A204.1 (cell line): Measurements from ENCODE around the gene SPEG.

Experiments
- FAIRE-seq: peaks from 2 replicates; lab custom pipeline; 2012; peaks lifted over from hg19 to GRCh38; lab: Jason Lieb, UNC

Gene SPEG

DNA sequence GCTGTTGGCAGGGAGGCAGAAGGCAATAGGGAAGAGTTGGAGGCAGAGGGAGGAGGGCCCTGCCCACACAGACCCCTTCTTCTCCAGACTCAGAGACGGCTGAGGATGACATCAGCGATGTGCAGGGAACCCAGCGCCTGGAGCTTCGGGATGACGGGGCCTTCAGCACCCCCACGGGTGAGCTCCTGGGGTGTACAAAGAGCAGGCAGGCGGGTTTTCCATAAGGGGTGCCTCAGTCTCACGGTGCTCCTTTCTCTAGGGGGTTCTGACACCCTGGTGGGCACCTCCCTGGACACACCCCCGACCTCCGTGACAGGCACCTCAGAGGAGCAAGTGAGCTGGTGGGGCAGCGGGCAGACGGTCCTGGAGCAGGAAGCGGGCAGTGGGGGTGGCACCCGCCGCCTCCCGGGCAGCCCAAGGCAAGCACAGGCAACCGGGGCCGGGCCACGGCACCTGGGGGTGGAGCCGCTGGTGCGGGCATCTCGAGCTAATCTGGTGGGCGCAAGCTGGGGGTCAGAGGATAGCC lies 10.0 kb downstream of the SPEG start:
- no peak for FAIRE-seq

DNA sequence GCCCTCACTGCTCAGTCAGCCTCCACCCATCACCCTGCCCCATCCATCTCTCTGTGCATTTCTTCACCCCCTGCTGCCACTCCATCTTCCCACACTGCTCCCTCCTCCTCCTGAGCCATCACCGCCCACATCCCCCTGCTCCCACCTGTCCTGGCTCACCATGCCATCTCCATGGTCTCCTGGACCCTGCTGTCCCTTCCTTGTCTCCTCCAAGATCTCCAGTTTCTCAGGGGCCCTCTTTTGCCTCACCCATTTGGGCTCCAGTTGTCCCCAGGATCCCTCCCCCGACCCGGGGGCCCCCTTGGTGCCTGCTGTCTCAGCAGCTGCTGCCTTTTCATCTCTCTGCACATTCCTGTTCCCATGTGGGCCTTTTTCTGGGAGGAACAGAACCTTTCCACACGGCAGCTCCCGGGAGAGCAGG lies 10.6 kb downstream of the SPEG start:
- FAIRE-seq, result no peak

DNA sequence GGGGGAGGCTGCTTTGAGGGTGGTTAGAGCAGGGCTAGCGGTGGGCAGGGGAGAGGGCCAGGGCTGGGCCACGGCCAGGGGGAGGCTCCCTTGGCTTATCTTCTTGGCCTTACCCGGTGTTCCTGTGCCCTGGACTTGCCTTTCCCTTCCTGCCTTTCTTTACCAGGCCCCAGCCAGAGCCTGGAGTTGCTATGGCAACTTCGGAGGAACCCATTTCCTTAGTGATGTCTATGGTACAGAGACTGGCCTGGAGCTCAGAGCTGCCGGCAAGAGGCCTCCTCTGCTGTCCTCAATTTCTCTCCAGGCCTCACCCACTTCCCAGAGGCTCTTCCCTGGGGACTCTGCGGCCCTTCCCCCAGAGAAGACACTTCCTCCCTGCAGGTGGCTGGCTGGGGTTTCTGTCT lies 11.5 kb downstream of the SPEG start:
- no peak for FAIRE-seq

DNA sequence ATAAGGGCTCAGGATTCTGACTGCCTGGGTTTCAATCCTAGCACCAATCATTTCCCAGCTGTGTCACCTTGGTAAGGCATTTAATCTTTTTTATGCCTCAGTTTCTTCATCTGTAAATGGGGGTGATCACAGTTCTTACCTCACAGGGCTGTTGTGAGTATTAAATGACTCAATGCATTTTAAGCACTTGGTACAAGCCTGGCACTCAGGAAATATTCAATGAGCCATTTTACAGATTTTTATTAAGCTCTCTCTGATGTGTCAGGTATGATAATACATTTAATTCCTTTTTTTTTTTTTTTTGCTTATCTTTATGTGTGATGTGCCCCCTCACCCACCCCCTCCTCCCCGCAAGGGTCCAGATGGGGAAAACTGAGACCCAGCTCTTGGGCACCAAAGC lies 12.0 kb downstream of the SPEG start:
- no peak for FAIRE-seq

DNA sequence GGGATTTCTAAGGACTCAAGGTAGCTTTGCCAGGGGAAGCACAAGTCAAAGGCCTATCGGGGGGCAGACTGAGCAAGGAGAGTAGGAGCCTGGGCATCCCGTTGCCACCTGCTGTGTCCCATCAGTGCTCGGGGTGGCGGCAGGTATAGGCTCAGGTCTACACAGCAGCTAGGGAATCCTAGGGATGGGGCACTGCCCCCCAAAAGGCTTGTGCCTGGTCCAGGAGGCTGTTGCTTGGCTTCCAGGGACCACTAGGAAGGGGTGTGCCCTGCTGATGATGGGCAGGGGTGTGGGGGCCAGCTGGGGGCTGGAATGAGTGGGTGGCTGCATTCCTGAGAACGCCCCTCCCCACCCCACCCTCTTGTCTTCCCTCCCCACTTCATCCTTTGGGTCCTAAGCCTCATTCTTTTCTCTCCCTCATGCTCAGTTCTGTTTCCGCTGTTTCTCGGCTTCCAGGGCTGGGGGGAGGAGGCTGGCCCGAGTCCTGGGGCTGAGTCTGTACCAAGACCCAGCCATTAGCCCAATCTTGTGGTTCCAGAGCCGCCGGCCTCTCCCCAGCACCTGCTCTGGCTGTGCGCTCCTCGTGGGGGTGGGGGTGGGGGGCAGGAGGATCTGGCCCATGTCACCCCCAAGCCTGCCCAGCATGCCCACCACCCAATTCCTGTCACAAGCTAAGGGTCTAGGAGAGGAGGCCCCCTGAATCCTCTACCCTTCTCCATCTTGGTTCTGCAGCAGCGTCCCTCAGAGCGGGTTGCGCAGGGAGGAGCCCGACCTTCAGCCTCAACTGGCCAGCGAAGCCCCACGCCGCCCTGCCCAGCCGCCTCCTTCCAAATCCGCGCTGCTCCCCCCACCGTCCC lies 12.8 kb downstream of the SPEG start:
- no peak for FAIRE-seq

DNA sequence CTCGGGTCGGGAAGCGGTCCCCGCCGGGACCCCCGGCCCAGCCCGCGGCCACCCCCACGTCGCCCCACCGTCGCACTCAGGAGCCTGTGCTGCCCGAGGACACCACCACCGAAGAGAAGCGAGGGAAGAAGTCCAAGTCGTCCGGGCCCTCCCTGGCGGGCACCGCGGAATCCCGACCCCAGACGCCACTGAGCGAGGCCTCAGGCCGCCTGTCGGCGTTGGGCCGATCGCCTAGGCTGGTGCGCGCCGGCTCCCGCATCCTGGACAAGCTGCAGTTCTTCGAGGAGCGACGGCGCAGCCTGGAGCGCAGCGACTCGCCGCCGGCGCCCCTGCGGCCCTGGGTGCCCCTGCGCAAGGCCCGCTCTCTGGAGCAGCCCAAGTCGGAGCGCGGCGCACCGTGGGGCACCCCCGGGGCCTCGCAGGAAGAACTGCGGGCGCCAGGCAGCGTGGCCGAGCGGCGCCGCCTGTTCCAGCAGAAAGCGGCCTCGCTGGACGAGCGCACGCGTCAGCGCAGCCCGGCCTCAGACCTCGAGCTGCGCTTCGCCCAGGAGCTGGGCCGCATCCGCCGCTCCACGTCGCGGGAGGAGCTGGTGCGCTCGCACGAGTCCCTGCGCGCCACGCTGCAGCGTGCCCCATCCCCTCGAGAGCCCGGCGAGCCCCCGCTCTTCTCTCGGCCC lies 13.6 kb downstream of the SPEG start:
- no peak for FAIRE-seq

DNA sequence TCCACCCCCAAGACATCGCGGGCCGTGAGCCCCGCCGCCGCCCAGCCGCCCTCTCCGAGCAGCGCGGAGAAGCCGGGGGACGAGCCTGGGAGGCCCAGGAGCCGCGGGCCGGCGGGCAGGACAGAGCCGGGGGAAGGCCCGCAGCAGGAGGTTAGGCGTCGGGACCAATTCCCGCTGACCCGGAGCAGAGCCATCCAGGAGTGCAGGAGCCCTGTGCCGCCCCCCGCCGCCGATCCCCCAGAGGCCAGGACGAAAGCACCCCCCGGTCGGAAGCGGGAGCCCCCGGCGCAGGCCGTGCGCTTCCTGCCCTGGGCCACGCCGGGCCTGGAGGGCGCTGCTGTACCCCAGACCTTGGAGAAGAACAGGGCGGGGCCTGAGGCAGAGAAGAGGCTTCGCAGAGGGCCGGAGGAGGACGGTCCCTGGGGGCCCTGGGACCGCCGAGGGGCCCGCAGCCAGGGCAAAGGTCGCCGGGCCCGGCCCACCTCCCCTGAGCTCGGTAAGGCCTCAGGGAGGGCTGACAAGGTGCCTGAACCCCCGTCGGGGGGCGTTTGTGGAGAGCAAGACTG lies 14.2 kb downstream of the SPEG start:
- no peak for FAIRE-seq

DNA sequence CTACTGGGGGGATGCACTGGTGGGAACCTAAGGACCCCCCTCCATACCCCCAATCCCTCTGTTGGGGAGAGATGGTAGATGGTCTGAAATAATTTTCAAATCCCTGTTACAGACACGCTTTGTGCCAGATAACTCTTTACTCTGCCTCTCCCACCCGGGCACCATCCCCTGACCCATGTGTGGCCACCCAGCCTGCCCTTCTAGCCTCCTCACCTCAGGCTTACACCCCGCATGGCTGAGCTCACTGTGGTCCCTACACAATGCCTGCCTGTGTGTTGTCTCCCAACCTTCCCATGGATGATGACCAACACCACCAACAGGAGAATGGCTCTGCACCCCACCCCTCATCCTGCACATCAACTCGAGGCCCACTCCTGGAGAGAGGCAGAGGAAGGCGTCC lies 15.0 kb downstream of the SPEG start:
- no peak for FAIRE-seq

DNA sequence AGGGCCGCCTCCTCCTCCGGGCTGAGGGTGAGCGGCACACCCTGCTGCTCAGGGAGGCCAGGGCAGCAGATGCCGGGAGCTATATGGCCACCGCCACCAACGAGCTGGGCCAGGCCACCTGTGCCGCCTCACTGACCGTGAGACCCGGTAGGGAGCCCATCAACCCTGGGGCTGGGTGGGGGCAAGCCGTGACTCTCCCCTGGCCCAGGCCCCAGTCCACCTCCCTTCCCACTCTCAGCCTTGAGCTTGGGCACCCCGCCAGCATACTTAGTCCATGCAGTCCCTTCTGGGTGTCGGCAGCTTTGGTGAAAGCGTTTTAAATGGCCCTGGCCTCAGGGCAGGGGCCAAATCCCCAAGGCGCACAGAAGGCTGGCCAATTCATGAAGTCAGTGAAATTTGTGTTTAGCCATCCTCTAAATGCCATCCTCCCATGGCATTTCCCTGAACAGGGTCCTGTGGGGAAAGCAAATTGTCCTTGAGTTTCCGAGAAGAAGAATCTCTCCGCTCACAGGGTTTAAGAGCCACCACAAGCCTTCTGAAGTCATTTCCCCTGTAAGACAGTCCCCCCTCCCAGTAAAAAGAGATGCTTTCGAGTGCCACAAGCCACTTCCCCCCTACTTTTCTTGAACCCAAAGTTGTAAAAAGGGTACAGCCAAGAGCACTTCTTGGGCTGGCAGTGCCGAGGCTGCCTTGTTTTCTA lies 17.2 kb downstream of the SPEG start:
- FAIRE-seq, result no peak

DNA sequence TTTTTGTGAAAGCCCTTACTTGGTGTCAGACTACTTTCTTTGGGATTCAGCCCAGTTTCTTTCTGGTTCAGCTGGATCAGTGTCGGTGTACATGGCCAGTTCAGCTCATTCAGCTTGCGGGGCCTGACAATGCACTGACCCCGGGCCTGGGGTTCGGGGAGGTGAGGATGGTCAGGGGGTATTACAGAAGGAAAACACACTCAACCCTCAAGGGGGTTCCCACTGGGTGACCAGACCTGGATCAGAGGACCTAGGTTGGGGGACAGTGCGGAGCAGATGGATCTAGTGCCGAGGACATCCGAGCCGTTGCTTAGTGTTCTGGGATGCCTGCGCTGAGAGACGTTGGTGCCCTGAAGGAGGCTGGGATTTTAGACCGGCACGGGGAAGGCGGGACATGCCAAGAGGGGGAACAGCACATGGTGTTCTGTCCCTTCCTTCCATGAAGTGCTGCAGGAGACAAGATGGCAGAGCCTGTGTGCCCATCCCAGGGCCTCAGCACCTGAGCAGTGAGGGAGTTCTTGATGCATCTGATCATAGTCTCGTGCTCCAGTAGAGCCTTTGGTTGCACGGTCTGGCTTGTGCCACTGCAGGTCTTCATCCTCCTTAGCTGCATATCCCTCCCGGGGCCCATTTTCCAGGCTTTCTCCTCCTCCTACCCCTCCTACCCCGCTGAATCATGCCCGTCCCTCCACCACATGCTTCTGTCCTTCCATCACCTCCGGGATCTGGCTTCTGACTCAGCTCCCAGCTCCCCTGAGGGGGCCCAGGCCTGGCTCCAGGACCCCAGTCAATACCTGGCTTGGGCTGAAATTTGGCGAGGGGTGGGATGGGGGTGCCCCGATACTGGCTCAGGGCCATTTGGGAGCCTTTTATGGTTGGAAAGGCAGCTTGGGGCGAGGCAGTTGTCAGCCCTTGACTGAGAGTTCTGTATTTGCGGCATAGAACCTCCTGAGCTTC lies 18.0 kb downstream of the SPEG start:
- no peak for FAIRE-seq

DNA sequence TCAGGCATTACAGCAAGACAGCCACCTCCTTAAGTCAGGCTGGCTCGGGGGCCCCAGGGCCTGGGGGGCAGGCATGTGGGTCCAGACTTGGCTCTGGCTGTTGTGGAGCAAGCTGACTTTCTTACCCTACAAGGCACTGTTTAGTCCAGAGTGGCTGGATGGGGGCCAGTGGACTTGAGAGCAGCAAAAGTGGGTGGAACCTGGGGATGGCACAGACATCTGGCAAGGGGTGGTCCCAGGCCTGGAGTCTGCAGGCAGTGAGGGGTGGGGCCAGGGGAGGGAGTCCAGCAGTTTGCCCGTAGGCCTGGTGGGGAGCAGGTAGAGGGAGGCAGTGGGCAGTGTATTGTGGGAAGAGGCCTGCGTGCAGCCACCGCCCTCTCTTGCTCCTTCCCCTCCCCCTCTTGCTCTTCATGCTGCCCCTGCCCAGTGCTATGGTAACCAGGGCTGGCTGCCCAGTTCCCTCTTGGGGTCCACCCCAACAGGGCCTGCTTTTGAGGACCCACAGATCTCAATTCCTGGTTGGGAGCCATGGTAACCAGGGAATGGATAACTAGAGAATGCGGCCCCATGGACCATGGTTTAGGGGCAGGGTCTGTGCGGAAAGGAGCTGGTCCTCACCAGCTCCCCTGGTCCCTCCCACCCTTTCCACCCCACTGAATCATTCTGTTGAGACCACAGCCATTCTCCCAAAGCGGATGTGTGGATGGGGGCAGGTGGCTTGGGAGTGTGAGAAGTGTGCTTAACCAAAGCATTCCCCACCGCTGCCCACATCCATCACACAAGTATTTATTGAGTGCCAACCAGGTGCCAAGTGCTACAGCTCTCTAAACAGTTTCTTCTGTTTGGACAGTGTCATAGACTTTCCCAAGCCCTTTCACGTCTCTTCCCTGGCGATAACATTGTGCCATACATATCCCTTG lies 19.3 kb downstream of the SPEG start:
- FAIRE-seq, result no peak

DNA sequence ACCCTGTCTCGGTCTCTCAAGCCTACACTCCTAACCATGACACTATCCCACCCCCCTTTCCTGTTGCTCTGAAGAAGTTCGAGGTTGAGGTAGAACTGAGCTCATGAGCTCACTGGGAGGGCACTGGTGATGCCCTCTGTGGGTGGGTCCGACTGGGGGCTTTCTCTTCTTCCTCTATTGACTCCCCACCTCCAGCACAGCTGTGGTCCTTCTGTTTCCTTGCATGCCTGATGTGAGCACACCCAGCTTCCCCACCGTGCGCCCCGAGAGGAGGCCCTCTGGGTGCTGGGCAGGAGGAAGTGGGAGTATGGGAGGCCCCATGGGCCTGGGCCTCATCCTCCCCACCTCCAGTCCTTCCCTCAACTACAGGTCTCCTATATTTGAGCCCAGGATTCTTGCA lies 20.9 kb downstream of the SPEG start:
- FAIRE-seq, result no peak

DNA sequence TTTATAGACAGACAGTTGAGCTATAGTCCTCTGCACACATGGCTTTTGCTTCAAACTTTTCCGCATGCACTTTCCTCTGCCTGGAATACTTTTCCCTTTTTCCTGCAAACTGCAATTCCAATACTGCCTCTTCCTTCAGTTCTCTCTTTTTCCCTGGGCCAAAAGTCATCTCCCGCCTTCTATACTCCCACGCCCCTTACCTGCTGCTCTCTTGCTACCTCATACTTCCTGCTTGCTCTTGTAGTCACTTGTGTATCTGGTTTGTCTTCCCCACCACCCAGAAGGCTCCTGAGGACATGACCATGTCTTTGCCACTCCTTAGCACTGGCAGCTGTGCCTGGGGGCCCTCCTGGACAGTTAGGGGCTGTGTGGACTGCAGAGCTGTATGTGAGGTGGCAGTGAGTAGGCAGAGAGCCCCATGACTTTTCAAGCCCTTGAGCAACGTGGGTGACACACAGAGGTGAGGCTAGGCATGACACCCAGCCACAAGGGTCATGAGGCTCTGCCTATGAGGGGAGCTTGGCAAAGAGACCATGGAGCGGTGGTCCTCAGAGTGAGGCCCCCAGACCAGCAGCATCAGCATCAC lies 23.2 kb downstream of the SPEG start:
- no peak for FAIRE-seq

DNA sequence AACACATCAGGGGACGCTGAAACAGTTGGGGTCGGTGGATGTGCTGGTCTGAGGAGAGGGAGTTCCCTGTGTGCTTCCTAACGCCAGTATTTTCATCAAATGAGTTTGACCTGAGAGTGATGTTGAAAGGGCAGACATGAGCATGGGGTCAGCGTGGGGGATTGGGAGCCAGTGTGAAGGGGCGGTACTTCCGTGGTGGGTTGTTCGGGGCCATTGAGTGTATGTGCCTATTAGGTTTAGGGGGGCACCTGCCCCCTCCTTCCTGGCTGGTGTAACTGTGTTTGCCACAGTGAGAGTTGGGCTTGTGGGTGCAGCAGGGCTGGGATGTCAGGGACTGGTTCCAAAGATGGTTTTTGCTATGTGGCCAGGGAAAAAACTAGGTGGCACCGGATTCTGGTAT lies 24.4 kb downstream of the SPEG start:
- no peak for FAIRE-seq

DNA sequence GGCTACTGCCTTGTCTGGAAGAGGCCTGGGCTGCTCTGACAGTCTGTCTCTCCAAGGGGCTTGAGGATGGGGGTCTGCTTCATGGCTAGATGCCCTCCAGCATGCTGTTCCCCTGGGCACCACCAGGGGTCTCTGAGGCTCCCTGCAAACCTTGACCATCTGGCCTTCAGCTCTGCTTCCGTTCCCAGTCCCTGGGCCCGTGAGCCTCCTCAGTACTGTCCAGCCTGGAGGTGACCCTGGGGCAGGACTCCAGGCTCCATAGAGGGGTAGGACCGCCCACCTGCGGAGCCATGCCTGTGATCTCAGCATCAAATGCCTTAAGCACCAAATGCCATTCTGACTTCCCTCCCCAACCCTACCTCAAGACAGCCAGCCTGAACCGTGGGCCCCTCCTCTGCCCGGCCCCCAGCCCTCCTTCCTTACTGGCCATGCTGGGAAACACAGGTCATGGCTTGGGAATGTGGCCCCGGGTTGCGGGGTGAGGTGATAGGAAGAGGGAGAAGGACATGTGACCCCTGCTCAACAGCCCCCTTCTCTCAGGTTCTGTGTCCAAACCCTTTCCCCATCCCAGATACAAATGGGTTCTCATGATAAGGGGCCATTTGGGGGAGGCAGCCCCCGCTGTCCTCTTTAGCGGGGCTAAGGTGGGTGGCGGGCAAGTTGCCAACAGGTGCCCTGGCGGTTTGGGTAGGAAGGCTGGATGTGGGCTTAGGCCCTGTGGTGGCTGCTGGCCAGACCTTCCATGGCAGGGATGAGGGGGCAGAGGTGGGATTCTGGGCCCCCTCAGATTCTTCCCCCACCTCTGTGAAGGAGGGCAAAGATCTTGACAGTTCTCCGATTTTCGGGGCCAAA lies 25.0 kb downstream of the SPEG start:
- FAIRE-seq, result no peak

DNA sequence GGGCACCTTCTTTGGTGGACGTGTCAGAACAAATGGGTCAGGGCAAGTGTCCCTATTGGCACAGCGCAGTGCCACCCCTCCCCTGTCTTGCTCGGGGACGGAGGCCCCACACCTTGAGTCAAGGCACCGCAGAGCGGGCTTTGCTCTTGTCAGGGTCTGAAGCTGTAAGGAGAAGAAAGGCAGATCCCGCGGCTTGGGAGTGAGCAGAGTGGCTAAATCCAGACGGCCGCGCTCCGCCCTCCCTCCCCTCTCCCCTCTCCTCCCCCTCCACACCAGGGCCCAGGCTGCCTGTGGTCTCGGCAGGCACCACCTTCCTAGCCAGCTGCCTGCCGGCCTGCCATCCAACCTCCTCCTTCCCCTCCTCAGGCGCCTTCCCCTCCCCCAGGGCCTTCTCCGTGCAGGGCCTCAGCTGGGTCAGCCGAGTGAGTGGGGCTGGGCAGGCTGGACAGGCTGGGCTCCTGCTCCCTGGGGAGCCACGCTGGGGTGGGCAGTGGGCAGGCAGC lies 25.8 kb downstream of the SPEG start:
- no peak for FAIRE-seq

DNA sequence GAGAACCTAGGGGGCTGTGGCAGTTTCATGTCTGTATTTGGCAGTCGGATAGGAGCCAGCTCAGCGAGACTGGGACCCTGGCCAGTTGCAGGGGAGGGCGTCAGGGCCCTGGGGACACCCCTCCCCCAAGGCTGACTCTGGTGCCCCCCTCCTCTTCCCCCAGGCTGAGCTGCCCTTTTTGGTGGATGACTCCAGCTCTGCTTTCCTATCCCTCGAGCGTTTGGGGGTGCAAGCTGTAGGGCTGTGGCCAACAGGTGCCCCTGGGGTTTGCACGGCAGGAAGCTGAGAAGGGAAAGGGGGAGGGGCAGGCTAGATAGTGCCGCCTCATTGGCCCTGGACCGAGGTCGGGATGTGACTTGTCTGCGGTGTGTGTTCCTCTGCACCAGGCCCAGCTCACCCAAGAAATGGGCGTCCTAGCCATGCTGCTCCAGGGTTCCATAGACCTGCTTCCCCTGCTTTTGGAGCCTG lies 26.4 kb downstream of the SPEG start:
- no peak for FAIRE-seq

DNA sequence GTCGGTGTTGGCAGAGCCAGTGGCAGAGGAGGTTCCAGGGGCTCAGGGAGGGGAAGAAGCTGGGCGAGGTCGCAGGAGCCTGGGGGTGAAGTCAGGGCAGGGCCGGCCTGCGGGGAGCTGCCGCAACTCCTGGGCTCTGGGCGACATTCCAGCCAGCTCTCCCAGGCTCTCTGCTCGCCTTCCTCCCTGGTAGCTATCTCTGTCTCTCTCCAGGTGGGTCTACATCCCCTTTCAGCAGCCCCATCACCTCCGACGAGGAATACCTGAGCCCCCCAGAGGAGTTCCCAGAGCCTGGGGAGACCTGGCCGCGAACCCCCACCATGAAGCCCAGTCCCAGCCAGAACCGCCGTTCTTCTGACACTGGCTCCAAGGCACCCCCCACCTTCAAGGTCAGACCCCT lies 27.0 kb downstream of the SPEG start:
- no peak for FAIRE-seq

DNA sequence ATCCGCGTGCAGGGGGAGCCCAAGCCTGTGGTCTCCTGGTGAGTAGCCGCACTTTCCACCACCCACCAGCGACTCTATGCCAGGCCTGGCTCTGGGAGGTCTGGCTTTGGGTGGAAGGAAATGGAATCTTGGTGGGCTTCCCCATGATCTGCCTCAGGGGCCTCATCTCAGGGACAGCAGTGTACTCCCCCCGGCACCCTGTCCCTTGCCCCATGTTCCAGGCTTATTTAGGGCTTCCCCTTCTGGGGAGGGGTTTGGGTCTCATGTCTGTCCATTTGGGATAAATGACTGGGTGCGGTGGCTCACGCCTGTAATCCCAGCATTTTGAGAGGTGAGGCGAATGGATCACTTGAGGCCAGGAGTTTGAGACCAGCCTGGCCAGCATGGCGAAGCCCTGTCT lies 27.7 kb downstream of the SPEG start:
- FAIRE-seq, result no peak
